Motor neuron (in vitro differentiated cells): ENCODE measurements around the gene CD44. TPM values are rescaled to one million over a fixed set of nuclear protein-coding genes. Genes with fewer than 3 reads are reported as not detected.

Source experiments
- ATAC-seq, 8 experiments: fragments of 200-7000 bp; cut with Tn5 transposase; replicated peaks in 6 of 8; 2 replicates each; pipeline ENCODE4 v1.8.0; 2021; ENCODE audit warnings: mild to moderate bottlenecking in 8 of 8, moderate library complexity in 8 of 8
- H3K27ac ChIP-seq, 2 donors: fragments of 250-450 bp; sonication (Bioruptor Pico); 2 replicates each; pipeline ENCODE4 v1.9.0; 2021; ENCODE audit warnings: antibody characterized with exemption in 2 of 2, mild to moderate bottlenecking in 2 of 2, moderate library complexity in 1 of 2
- H3K4me1 ChIP-seq, 2 donors: fragments of 250-450 bp; sonication (Bioruptor Pico); replicated peaks in 1 of 2; 2 replicates each; pipeline ENCODE4 v1.6.1; 2021; ENCODE audit warnings: antibody characterized with exemption in 2 of 2, mild to moderate bottlenecking in 2 of 2, moderate library complexity in 1 of 2
- H3K4me3 ChIP-seq, 5 donors: fragments of 250-450 bp; sonication (Bioruptor Pico); 2 replicates each; pipeline ENCODE4 v1.9.0; 2021; ENCODE audit warnings: antibody characterized with exemption in 5 of 5, mild to moderate bottlenecking in 5 of 5, moderate library complexity in 4 of 5
- WGBS, 10 experiments: fragments of 450-650 bp; shearing (Covaris generic); methylation state at CpG; one replicate each; pipeline ENCODE4 v1.0.0; 2022; 5-methylcytosine and 5-hydroxymethylcytosine counted together
- in situ Hi-C, 9 experiments: fragments of 400-800 bp; cut with MboI; loops; one replicate each; pipeline ENCODE4 v1.15.0; 2021; ENCODE audit warnings: low sequenced_read_pairs in 9 of 9, low pct_unique_long_range_greater_than_20kb in 2 of 9; ENCODE audit not compliant: unreplicated experiment in 9 of 9
- total RNA-seq, 8 experiments: library from RNA; unstranded; fragments of 300-600 nt; gene quantifications; 2 replicates each; pipeline versions ENCODE4 v1.2.3 to v1.2.4, GENCODE V29; 2022

CD44 gene
- total RNA-seq, 8 experiments from 2014 or later = 0.05 to 107 (median 42.9) TPM

DNA sequence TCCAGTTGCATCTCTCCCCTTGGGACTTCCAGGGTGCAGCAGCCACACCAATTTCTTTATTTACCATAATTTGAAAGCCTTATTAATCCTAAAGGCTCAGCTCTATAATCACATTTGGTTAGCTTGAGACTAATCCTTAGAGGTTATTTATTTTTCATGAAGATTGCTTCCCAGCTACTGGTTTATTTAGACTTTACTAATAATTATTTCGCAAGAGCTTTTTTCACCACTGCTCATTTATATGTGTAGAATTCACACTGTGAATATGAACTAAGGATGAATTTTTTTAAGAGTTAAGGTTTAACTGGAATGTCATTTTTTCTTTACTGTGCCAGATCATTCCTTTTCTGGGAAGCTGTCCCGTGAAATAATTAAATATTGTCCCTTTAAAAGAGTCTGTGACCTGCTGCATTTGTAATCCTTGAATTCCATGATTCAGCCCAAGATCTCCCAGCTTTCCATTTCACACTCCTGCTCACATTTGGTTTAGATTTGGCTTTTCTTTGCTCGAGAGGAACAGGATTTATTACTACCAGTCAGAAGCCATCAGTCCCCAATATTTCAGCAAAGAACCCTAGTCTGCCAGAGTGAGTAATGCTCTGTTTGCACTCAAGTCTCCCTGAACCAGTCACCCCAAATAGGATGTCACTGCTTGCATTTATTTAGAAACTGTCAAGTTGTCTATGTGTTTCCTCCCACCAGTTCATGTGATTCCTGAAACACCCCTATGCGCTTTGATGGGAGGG lies 4.4 kb upstream of the CD44 start:
- 9 to 85% (median 41%) methylated on average over 1 to 4 of the region's 4 CpGs; no CpG with 5 or more reads in 2 of the 10 experiments for WGBS, 10 experiments
- in situ Hi-C loops = loop anchor here in 1 of 9 experiments (10.0 kb wide), 1 partner anchor 110 kb away; no protein-coding TSS in a partner anchor
- Histone ChIP-seq H3K4me3 (no peak overlapping the region), H3K4me1 (peaks cover 4 to 6% of the 10 kb centered on the region in 2 donors), H3K27ac (no peak overlapping the region)
- ATAC-seq = no peak

DNA sequence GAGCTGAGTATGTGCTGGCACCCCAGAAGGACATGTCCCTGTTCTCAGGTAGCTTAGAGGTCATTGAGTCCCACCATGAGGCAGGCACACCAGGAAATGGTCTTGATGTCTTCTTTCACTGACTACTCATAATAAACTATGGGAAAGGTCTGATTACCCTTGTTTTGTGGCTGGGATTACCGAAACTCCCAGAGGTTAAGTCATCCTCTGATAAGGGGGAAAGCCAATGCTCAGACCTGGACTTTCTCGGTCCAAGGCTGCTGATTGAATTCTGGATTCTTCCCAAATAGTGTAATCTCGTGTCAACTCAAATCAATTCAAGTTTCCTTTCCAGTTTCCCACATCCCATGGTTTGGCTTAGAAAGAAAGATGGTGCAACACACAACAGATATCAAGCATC lies 3.7 kb upstream of the CD44 start:
- Histone ChIP-seq H3K4me3 (no peak overlapping the region), H3K27ac (no peak overlapping the region), H3K4me1 (peaks cover 4 to 7% of the 10 kb centered on the region in 2 donors)
- no peak for ATAC-seq
- in situ Hi-C loops = loop anchor here in 1 of 9 experiments (10.0 kb wide), 1 partner anchor 110 kb away; no protein-coding TSS in a partner anchor
- 8 to 100% (median 70%) methylated on average over 1 to 3 of the region's 3 CpGs; no CpG with 5 or more reads in 3 of the 10 experiments for WGBS, 10 experiments

DNA sequence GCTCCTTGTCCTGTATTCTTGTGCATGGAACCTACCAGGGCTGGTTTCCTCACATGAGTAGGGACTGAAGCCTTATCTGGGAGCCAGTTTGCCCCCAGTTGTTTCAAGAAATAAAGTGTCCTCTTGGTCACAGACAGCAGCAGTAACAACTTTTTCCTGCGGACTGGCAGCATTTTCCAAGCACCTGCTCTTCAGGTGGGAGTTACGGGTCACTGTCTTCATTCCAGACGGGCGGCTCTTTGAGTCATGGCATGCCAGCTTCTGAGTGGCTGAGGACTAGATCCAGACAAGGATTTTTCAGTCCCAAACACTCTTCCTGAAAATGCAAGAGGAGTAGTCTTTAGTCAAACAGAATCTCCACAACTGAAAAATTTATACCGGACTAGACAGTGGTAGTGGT lies 2.7 kb upstream of the CD44 start:
- WGBS, 10 experiments = 55 to 100% (median 96%) methylated on average over 1 to 4 of the region's 5 CpGs; no CpG with 5 or more reads in 4 of the 10 experiments
- ATAC-seq = no peak
- Histone ChIP-seq H3K27ac (no peak overlapping the region), H3K4me1 (peaks cover 4 to 7% of the 10 kb centered on the region in 2 donors), H3K4me3 (no peak overlapping the region)
- in situ Hi-C loops = loop anchor here in 1 of 9 experiments (10.0 kb wide), 1 partner anchor 112 kb away; no protein-coding TSS in a partner anchor

DNA sequence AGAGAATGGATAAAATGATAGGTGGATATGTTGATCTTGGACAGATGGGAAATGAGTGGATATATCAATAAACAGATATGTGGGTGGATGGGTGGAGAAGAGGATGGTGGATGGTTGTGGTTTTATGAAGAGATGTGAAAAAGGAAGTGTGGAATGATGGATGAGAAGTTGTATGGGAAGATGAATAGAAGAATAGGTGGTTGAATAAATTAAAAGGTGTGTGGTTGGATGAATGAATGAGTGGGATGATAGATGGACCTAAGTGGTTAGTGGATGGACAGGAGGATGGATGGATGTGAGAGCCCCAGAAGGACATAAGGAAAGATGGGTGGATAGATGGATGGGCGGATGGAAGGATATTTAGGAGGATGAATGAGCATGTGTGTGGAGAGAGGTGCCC lies 913 bp upstream of the CD44 start:
- 0 to 90% (median 82%) methylated on average over 1 of the region's 1 CpG; no CpG with 5 or more reads in 3 of the 10 experiments for WGBS, 10 experiments
- Histone ChIP-seq H3K27ac (no peak overlapping the region), H3K4me1 (peaks cover 4 to 7% of the 10 kb centered on the region in 2 donors), H3K4me3 (no peak overlapping the region)
- no peak for ATAC-seq
- in situ Hi-C loops = loop anchor here in 1 of 9 experiments (10.0 kb wide), 1 partner anchor 113 kb away; no protein-coding TSS in a partner anchor

DNA sequence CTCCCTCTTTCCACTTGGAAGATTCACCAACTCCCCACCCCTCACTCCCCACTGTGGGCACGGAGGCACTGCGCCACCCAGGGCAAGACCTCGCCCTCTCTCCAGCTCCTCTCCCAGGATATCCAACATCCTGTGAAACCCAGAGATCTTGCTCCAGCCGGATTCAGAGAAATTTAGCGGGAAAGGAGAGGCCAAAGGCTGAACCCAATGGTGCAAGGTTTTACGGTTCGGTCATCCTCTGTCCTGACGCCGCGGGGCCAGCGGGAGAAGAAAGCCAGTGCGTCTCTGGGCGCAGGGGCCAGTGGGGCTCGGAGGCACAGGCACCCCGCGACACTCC lies 397 bp upstream of the CD44 start:
- ATAC-seq = peak in 2 of 8 experiments; percentile 35 to 42
- Histone ChIP-seq H3K4me1 (peaks cover 4 to 7% of the 10 kb centered on the region in 2 donors), H3K27ac (no peak overlapping the region), H3K4me3 (peak overlapping the region; percentile 18 to 35 (median 26))
- in situ Hi-C loops = loop anchor here in 1 of 9 experiments (10.0 kb wide), 1 partner anchor 114 kb away; no protein-coding TSS in a partner anchor
- 8 to 20% methylated on average over 2 of the region's 16 CpGs; no CpG with 5 or more reads in 8 of the 10 experiments for WGBS, 10 experiments

DNA sequence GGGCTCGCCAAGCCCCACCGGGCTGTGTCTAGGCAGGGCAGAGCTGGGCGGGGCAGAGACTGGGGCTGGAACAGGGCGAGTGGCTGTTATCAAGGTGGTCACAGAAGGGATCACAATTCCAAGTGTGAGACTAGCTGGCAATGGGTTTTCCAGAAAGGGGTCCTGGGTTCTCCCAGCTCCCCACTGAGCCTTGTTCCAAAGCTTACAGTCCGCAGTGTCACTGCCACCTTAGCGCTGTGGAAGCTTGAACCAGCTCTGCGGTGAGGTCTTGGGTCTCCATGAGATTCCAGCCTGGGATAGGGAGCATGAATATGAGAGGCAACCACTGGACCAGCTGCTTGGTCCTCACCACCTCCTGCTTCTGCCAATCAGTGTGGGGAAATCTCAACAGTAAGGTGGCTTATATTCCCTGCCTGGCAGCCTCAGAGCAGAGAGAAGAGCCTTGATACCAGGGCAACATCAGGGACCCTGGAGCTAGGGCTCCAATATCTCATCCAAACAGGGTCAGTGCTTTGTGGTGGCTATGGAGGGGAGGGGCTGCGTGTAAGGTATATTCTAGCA lies 831 bp downstream of the CD44 start:
- H3K4me3 ChIP-seq = peak overlapping the region in 1 of 5 donors; percentile 26
- no peak overlapping the region for H3K27ac ChIP-seq
- 0 to 33% (median 8%) methylated on average over 1 to 5 of the region's 8 CpGs; no CpG with 5 or more reads in 4 of the 10 experiments for WGBS, 10 experiments
- in situ Hi-C loops = loop anchor here in 1 of 9 experiments (10.0 kb wide), 1 partner anchor 115 kb away; no protein-coding TSS in a partner anchor
- peak in 3 of 8 experiments; percentile 3 to 73 (median 34) for ATAC-seq
- peaks cover 4 to 7% of the 10 kb centered on the region in 2 donors for H3K4me1 ChIP-seq

- Histone ChIP-seq H3K4me1 (peaks cover 4 to 7% of the 10 kb centered on the region in 2 donors), H3K27ac (no peak overlapping the region), H3K4me3 (no peak overlapping the region)
- in situ Hi-C loops = no loop called here
- 0 to 100% (median 78%) methylated on average over 1 to 2 of the region's 2 CpGs; no CpG with 5 or more reads in 3 of the 10 experiments for WGBS, 10 experiments
- no peak for ATAC-seq
Observed at GRCh38 chr11:35141071-35141470, 2.1 kb downstream of the CD44 start.

- no peak for ATAC-seq
- Histone ChIP-seq H3K27ac (no peak overlapping the region), H3K4me1 (peaks cover 4 to 7% of the 10 kb centered on the region in 2 donors), H3K4me3 (no peak overlapping the region)
- WGBS, 10 experiments = 0 to 84% (median 20%) methylated on average over 1 to 8 of the region's 9 CpGs; no CpG with 5 or more reads in 2 of the 10 experiments
- in situ Hi-C loops = no loop called here
Observed at GRCh38 chr11:35141571-35141971, 2.6 kb downstream of the CD44 start.

DNA sequence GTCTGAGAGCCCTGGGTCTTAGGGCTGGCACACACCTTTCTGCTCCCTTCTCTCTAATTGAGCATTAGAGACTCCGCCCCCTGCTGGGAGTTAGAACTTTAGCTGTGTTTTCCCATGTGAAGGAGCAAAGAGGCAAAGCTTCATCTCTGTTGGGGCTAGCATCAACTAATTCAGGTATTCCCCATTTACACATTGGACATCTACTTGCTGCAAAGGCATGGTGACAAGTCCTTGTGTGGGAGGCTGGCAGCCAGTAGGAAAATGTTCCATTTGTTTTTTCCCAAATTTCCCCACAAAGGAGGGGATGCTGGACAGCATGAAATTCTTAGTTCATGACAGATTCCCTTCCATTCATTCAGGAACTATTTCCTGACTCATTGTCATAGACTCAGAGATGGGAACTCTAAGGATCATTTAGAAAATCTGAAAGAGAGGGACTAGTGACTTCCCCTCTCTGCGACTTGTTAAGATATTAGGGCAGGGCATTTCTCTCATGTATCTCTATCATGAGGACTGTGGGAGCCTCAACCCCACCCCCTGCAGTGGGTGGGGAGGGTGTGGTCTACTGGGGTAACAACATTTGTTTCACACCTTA lies 3.6 kb downstream of the CD44 start:
- WGBS, 10 experiments = 0 to 90% (median 17%) methylated on average over 1 to 2 of the region's 2 CpGs; no CpG with 5 or more reads in 5 of the 10 experiments
- no peak overlapping the region for H3K4me3 ChIP-seq
- no peak for ATAC-seq
- H3K4me1 ChIP-seq = peaks cover 4 to 7% of the 10 kb centered on the region in 2 donors
- in situ Hi-C loops = no loop called here
- H3K27ac ChIP-seq = no peak overlapping the region

GRCh38 chr11:35143297-35144135 lies 4.5 kb downstream of the CD44 start:
- H3K4me1 ChIP-seq = peaks cover 2 to 7% of the 10 kb centered on the region in 2 donors
- H3K27ac ChIP-seq = no peak overlapping the region
- 49 to 100% (median 83%) methylated on average over 1 to 7 of the region's 8 CpGs; no CpG with 5 or more reads in 2 of the 10 experiments for WGBS, 10 experiments
- ATAC-seq = no peak
- H3K4me3 ChIP-seq = no peak overlapping the region
- in situ Hi-C loops = no loop called here

- ATAC-seq = peak in 1 of 8 experiments; percentile 4
- in situ Hi-C loops = no loop called here
- WGBS, 10 experiments = 3 to 82% (median 72%) methylated on average over 1 to 10 of the region's 10 CpGs; no CpG with 5 or more reads in 2 of the 10 experiments
- Histone ChIP-seq H3K4me3 (no peak overlapping the region), H3K4me1 (peaks cover 0 to 5% of the 10 kb centered on the region in 2 donors), H3K27ac (no peak overlapping the region)
Observed at GRCh38 chr11:35144136-35144741, 5.3 kb downstream of the CD44 start.

DNA sequence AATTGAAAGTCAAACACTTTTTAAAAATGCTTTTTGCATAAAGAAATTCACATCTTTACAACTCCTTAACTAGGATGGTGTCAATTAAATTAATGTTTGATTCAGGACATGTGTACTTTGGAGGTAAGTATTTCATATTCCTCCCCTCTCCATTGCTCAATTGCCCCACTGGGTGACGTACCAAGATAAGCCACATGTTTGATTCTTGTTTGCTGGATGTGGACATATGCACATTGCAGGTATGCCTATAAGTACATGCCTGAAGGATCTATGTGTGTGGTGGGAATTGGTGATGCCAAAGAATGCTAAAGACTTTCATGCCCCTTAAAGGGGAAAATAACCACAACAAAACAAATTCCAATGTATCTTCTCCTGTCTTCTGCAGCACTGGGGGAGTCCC lies 5.8 kb downstream of the CD44 start:
- in situ Hi-C loops = no loop called here
- no peak overlapping the region for H3K4me3 ChIP-seq
- H3K27ac ChIP-seq = no peak overlapping the region
- ATAC-seq = peak in 1 of 8 experiments; percentile 21
- 38 to 92% (median 60%) methylated on average over 1 of the region's 1 CpG; no CpG with 5 or more reads in 3 of the 10 experiments for WGBS, 10 experiments
- no peaks in the 10 kb centered on the region for H3K4me1 ChIP-seq
